PFSK-1 (cell line): ENCODE data around the gene ROCK1.

ENCODE experiments used
- FOXP2 ChIP-seq: optimal IDR thresholded peaks from 2 replicates; pipeline ENCODE3; 2011; ENCODE audit warnings: borderline replicate concordance, control low read depth, inconsistent platforms; ENCODE audit not compliant: insufficient read depth; ENCODE audit errors: extremely low read length, extremely low read depth
- POLR2AphosphoS5 ChIP-seq: IDR thresholded peaks from 2 replicates; pipeline ENCODE4 v1.6.1; 2012; ENCODE audit warnings: low read depth, mild to moderate bottlenecking, control low read depth, low read length, moderate library complexity
- REST ChIP-seq, 2 experiments: IDR thresholded peaks; 2 replicates each; pipeline versions ENCODE4 v1.6.1 to v1.8.0; 2011 to 2012; ENCODE audit warnings: low read depth in 2 of 2, low read length in 2 of 2, control low read depth in 1 of 2, inconsistent platforms in 1 of 2, mild to moderate bottlenecking in 1 of 2, moderate library complexity in 1 of 2; ENCODE audit not compliant: insufficient read depth in 1 of 2
- SIN3A ChIP-seq: IDR thresholded peaks from 2 replicates; pipeline ENCODE4 v1.6.1; 2012; ENCODE audit warnings: mild to moderate bottlenecking, low read length, moderate library complexity, borderline replicate concordance; ENCODE audit not compliant: insufficient read depth
- TAF1 ChIP-seq: IDR thresholded peaks from 2 replicates; pipeline ENCODE4 v1.6.1; 2012; ENCODE audit warnings: low read length, control low read depth, borderline replicate concordance; ENCODE audit not compliant: insufficient read depth

ROCK1 gene

GRCh38 chr18:21083017-21083416 is 28.6 kb downstream of the ROCK1 start:
- TF ChIP-seq REST (IDR thresholded peaks at IDR 0.05; ENCODE audit: insufficient read depth in 1 of 2, low read depth in 2 of 2, low read length in 2 of 2) (no peak), SIN3A (no peak), TAF1 (no peak), FOXP2 (no peak), POLR2AphosphoS5 (no peak)

- TF ChIP-seq SIN3A = no peak
- no peak for TF ChIP-seq REST (IDR thresholded peaks at IDR 0.05; ENCODE audit: insufficient read depth in 1 of 2, low read depth in 2 of 2, low read length in 2 of 2)
- TF ChIP-seq FOXP2 = no peak
- no peak for TF ChIP-seq POLR2AphosphoS5
- no peak for TF ChIP-seq TAF1
Observed at GRCh38 chr18:21081426-21081825, 30.2 kb downstream of the ROCK1 start.

GRCh38 chr18:21080576-21080975 is 31.0 kb downstream of the ROCK1 start:
- no peak for TF ChIP-seq POLR2AphosphoS5
- no peak for TF ChIP-seq REST (IDR thresholded peaks at IDR 0.05; ENCODE audit: insufficient read depth in 1 of 2, low read depth in 2 of 2, low read length in 2 of 2)
- TF ChIP-seq SIN3A = no peak
- no peak for TF ChIP-seq TAF1
- TF ChIP-seq FOXP2 = no peak

GRCh38 chr18:21074336-21075323 is 37.0 kb downstream of the ROCK1 start:
- TF ChIP-seq TAF1 = no peak
- TF ChIP-seq FOXP2 = no peak
- TF ChIP-seq REST (IDR thresholded peaks at IDR 0.05; ENCODE audit: insufficient read depth in 1 of 2, low read depth in 2 of 2, low read length in 2 of 2) = no peak
- no peak for TF ChIP-seq SIN3A
- no peak for TF ChIP-seq POLR2AphosphoS5
